ENCODE measurements around the gene HOXA2. TPM values are rescaled to one million over a fixed set of nuclear protein-coding genes. Genes with fewer than 3 reads are reported as not detected.

HOXA2 gene
- total RNA-seq, 2 donors from 2014 or later: 1.8 to 2.4 TPM

GRCh38 chr7:27130540-27131389 lies 28.3 kb upstream of the HOXA2 start, which contains the start of gene HOXA4:
TSS of gene HOXA4 (minus strand) at chr7:27130757. CDS start at chr7:27130733, 24 bp downstream.
- H3K36me3 ChIP-seq: no peaks in the 10 kb centered on the region
- DNase-seq: peak; percentile 96
- peaks cover 5% of the 10 kb centered on the region for H3K4me1 ChIP-seq
- no peaks in the 10 kb centered on the region for H3K27me3 ChIP-seq
- no peak for TF ChIP-seq CTCF (IDR thresholded peaks at IDR 0.05)
- H3K9ac ChIP-seq (ENCODE audit: low read depth in 2 of 2, low read length in 2 of 2): peak within 1 kb of the TSS; percentile 84 to 93
- H3K9me3 ChIP-seq: no peaks in the 10 kb centered on the region
- intact Hi-C loops (cut with DNase I): no loop called here
- peak within 1 kb of the TSS; percentile 81 for H3K27ac ChIP-seq
- peak within 1 kb of the TSS; percentile 60 for H3K4me3 ChIP-seq

- peak; percentile 75 for DNase-seq
- H3K36me3 ChIP-seq: no peaks in the 10 kb centered on the region
- H3K9ac ChIP-seq (ENCODE audit: low read depth in 2 of 2, low read length in 2 of 2): peak overlapping the region; percentile 76 to 93
- H3K4me3 ChIP-seq: peak overlapping the region; percentile 60
- intact Hi-C loops (cut with DNase I): no loop called here
- no peaks in the 10 kb centered on the region for H3K9me3 ChIP-seq
- TF ChIP-seq CTCF (IDR thresholded peaks at IDR 0.05): no peak
- peaks cover 4% of the 10 kb centered on the region for H3K4me1 ChIP-seq
- peak overlapping the region; percentile 81 for H3K27ac ChIP-seq
- no peaks in the 10 kb centered on the region for H3K27me3 ChIP-seq
These were observed 27.5 kb upstream of the HOXA2 start for GRCh38 chr7:27129729-27130539.

GRCh38 chr7:27128776-27129728 lies 26.6 kb upstream of the HOXA2 start:
- intact Hi-C loops (cut with DNase I): no loop called here
- H3K9ac ChIP-seq (ENCODE audit: low read depth in 2 of 2, low read length in 2 of 2): peak overlapping the region; percentile 68 to 76

GRCh38 chr7:27128034-27128433 lies 25.6 kb upstream of the HOXA2 start:
- intact Hi-C loops (cut with DNase I): no loop called here
- Histone ChIP-seq H3K4me3 (no peak overlapping the region), H3K4me1 (no peaks in the 10 kb centered on the region), H3K9ac (ENCODE audit: low read depth in 2 of 2, low read length in 2 of 2) (peak overlapping the region in 1 of 2 donors; percentile 36), H3K9me3 (no peaks in the 10 kb centered on the region), H3K27ac (no peak overlapping the region), H3K36me3 (no peaks in the 10 kb centered on the region), H3K27me3 (no peaks in the 10 kb centered on the region)
- DNase-seq: peak; percentile 26
- no peak for TF ChIP-seq CTCF (IDR thresholded peaks at IDR 0.05)

More at GRCh38 chr7:27128776-27129728, 26.6 kb upstream of the HOXA2 start:
- Histone ChIP-seq H3K27me3 (no peaks in the 10 kb centered on the region), H3K4me1 (no peaks in the 10 kb centered on the region), H3K9me3 (no peaks in the 10 kb centered on the region), H3K36me3 (no peaks in the 10 kb centered on the region), H3K27ac (peak overlapping the region; percentile 81), H3K4me3 (peak overlapping the region; percentile 60)
- no peak for TF ChIP-seq CTCF (IDR thresholded peaks at IDR 0.05)
- peak; percentile 47 for DNase-seq
